ENCODE results near the gene VAPB.
A peak's percentile ranks its signal among the peaks of the same experiment; 100 is the strongest.

The VAPB gene, protein sequence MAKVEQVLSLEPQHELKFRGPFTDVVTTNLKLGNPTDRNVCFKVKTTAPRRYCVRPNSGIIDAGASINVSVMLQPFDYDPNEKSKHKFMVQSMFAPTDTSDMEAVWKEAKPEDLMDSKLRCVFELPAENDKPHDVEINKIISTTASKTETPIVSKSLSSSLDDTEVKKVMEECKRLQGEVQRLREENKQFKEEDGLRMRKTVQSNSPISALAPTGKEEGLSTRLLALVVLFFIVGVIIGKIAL

DNA sequence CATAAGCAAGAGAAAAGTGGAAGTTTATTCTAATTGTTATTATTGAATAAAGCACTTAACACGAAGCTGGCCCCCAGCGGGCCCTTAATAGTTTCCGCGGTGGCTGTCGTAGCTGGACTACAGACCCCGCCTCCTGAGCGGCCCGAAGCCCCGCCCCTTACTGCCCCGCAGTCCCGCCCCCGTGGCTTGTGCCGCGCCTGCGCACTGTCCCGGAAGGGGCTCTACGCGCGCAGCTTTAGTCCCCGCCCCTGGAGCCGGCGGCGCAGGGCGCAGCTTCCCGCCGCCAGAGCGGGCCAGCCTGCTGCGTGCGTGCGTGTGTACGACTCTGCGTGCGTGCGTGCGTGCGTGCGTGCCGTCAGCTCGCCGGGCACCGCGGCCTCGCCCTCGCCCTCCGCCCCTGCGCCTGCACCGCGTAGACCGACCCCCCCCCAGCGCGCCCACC, at the start of gene VAPB:
Gene VAPB (plus strand): TSS at position 348 of the 442 bp plus-strand sequence. CDS start 231 bp downstream, outside the sequence.
- TF ChIP-seq, protein P1, sequence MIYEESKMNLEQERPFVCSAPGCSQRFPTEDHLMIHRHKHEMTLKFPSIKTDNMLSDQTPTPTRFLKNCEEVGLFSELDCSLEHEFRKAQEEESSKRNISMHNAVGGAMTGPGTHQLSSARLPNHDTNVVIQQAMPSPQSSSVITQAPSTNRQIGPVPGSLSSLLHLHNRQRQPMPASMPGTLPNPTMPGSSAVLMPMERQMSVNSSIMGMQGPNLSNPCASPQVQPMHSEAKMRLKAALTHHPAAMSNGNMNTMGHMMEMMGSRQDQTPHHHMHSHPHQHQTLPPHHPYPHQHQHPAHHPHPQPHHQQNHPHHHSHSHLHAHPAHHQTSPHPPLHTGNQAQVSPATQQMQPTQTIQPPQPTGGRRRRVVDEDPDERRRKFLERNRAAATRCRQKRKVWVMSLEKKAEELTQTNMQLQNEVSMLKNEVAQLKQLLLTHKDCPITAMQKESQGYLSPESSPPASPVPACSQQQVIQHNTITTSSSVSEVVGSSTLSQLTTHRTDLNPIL (CRISPR knock-in tag; IDR thresholded peaks at IDR 0.05; ENCODE audit: low read depth), result no peak
- TF ChIP-seq, protein P2, sequence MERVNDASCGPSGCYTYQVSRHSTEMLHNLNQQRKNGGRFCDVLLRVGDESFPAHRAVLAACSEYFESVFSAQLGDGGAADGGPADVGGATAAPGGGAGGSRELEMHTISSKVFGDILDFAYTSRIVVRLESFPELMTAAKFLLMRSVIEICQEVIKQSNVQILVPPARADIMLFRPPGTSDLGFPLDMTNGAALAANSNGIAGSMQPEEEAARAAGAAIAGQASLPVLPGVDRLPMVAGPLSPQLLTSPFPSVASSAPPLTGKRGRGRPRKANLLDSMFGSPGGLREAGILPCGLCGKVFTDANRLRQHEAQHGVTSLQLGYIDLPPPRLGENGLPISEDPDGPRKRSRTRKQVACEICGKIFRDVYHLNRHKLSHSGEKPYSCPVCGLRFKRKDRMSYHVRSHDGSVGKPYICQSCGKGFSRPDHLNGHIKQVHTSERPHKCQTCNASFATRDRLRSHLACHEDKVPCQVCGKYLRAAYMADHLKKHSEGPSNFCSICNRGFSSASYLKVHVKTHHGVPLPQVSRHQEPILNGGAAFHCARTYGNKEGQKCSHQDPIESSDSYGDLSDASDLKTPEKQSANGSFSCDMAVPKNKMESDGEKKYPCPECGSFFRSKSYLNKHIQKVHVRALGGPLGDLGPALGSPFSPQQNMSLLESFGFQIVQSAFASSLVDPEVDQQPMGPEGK (CRISPR knock-in tag; IDR thresholded peaks at IDR 0.05; ENCODE audit: borderline replicate concordance), result no peak
- TF ChIP-seq, protein P3, sequence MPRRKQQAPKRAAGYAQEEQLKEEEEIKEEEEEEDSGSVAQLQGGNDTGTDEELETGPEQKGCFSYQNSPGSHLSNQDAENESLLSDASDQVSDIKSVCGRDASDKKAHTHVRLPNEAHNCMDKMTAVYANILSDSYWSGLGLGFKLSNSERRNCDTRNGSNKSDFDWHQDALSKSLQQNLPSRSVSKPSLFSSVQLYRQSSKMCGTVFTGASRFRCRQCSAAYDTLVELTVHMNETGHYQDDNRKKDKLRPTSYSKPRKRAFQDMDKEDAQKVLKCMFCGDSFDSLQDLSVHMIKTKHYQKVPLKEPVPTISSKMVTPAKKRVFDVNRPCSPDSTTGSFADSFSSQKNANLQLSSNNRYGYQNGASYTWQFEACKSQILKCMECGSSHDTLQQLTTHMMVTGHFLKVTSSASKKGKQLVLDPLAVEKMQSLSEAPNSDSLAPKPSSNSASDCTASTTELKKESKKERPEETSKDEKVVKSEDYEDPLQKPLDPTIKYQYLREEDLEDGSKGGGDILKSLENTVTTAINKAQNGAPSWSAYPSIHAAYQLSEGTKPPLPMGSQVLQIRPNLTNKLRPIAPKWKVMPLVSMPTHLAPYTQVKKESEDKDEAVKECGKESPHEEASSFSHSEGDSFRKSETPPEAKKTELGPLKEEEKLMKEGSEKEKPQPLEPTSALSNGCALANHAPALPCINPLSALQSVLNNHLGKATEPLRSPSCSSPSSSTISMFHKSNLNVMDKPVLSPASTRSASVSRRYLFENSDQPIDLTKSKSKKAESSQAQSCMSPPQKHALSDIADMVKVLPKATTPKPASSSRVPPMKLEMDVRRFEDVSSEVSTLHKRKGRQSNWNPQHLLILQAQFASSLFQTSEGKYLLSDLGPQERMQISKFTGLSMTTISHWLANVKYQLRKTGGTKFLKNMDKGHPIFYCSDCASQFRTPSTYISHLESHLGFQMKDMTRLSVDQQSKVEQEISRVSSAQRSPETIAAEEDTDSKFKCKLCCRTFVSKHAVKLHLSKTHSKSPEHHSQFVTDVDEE (CRISPR knock-in tag; IDR thresholded peaks at IDR 0.05), result no peak
- TF ChIP-seq GLIS3 (CRISPR knock-in tag; IDR thresholded peaks at IDR 0.05) (no peak), CSDC2 (CRISPR knock-in tag; IDR thresholded peaks at IDR 0.05) (no peak), OSR1 (CRISPR knock-in tag; IDR thresholded peaks at IDR 0.05) (no peak), ESRRG (CRISPR knock-in tag; IDR thresholded peaks at IDR 0.05) (no peak), ZNF70 (CRISPR knock-in tag; IDR thresholded peaks at IDR 0.05) (no peak), SNAI2 (CRISPR knock-in tag; IDR thresholded peaks at IDR 0.05) (no peak), ARNTL (CRISPR knock-in tag; IDR thresholded peaks at IDR 0.05; ENCODE audit: borderline replicate concordance, low read depth) (no peak), BACH2 (CRISPR knock-in tag; IDR thresholded peaks at IDR 0.05; ENCODE audit: borderline replicate concordance) (no peak), ZFP30 (CRISPR knock-in tag; IDR thresholded peaks at IDR 0.05) (no peak), ZC3H10 (CRISPR knock-in tag; IDR thresholded peaks at IDR 0.05) (no peak)
- ATAC-seq, result peak; percentile 99

DNA sequence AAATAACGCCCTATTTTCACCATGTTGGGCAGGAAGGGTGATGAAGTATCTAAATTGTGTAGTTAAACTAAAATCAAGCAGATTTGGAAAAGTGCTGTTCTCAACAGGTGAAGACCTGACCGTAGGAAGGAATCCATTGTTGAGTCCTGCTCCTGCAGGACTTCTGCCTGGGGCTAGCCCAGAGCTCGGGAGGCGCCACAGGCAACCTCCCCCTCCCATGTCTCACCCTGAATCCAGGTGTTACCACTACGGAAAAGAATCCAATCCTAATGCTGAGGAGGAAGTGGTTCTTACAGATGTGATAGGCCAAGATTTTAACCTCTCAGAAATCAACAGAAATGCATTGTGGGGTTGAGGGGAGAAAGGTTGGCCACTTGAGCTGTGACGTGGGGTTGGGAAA, 49.3 kb upstream of the VAPB start:
- TF ChIP-seq CSDC2 (CRISPR knock-in tag; IDR thresholded peaks at IDR 0.05) (no peak), TOX (CRISPR knock-in tag; IDR thresholded peaks at IDR 0.05; ENCODE audit: borderline replicate concordance) (no peak), ZNF70 (CRISPR knock-in tag; IDR thresholded peaks at IDR 0.05) (no peak)
- TF ChIP-seq, protein P2 (CRISPR knock-in tag; IDR thresholded peaks at IDR 0.05; ENCODE audit: borderline replicate concordance), result no peak
- no peak for ATAC-seq

DNA sequence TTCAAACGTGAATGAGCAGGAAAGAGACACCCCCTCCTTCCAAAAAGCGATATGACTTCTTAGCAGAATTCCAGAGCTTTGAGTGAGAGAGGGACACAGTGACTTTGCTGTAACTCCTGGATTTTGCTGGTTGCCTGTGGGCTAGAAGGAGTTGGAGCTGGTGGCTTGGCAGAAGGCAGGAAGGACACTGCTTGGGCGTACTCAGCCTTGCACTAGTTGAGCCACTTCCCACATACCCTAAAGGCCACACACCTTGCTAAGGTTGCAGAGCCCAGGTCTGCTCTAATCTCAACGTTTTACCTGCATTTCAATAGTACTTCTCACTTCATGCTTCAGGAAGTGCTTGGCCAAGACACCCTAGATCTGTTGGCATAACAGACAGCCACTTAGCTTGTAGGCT, 48.9 kb upstream of the VAPB start:
- TF ChIP-seq, protein P1 (CRISPR knock-in tag; IDR thresholded peaks at IDR 0.05; ENCODE audit: low read depth), result no peak
- TF ChIP-seq RARB (CRISPR knock-in tag; IDR thresholded peaks at IDR 0.05) (no peak), ARNTL (CRISPR knock-in tag; IDR thresholded peaks at IDR 0.05; ENCODE audit: borderline replicate concordance, low read depth) (no peak), ZNF565 (CRISPR knock-in tag; conservative IDR thresholded peaks at IDR 0.05; ENCODE audit: low read depth) (no peak), ISL1 (CRISPR knock-in tag; IDR thresholded peaks at IDR 0.05) (no peak), PPARA (CRISPR knock-in tag; IDR thresholded peaks at IDR 0.05; ENCODE audit: borderline replicate concordance) (no peak), ESRRG (CRISPR knock-in tag; IDR thresholded peaks at IDR 0.05) (no peak), ZC3H10 (CRISPR knock-in tag; IDR thresholded peaks at IDR 0.05) (no peak), TOX (CRISPR knock-in tag; IDR thresholded peaks at IDR 0.05; ENCODE audit: borderline replicate concordance) (no peak)
- TF ChIP-seq, protein P4, sequence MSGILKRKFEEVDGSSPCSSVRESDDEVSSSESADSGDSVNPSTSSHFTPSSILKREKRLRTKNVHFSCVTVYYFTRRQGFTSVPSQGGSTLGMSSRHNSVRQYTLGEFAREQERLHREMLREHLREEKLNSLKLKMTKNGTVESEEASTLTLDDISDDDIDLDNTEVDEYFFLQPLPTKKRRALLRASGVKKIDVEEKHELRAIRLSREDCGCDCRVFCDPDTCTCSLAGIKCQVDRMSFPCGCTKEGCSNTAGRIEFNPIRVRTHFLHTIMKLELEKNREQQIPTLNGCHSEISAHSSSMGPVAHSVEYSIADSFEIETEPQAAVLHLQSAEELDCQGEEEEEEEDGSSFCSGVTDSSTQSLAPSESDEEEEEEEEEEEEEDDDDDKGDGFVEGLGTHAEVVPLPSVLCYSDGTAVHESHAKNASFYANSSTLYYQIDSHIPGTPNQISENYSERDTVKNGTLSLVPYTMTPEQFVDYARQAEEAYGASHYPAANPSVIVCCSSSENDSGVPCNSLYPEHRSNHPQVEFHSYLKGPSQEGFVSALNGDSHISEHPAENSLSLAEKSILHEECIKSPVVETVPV (CRISPR knock-in tag; IDR thresholded peaks at IDR 0.05), result no peak
- ATAC-seq, result no peak
